HG03175 (cell line): ENCODE data around the gene PFKFB4.
"Not testable (repeated sequence)": the region's sequence is repeated elsewhere in the genome, so short reads cannot be mapped to it uniquely, and the experiment has no call there.

Experiments used
- ATAC-seq: cut with Tn5 transposase; IDR thresholded peaks from one replicate; pipeline ENCODE4 v1.9.1; 2021; ENCODE audit warnings: mild to moderate bottlenecking, moderate library complexity; ENCODE audit not compliant: unreplicated experiment

Gene PFKFB4

DNA sequence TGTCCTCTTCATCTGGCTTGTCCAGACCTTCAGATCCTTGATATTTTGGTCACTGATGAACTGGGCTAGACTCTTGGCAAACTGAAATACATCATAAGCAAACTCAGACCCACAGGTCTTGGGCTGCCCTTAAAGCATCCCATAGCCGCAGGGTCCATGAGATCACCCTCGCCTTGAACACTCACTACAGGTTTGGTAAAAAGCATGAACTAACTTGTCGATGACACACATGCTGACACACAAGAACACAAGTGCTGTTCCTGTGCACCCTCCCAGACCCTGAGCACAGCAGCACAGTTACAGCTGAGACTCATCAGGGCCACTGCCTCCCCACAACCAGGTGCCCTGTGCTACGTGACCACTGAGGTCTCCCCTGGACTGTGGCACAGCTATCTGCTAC, 21.0 kb downstream of the PFKFB4 start:
- no peak for ATAC-seq

DNA sequence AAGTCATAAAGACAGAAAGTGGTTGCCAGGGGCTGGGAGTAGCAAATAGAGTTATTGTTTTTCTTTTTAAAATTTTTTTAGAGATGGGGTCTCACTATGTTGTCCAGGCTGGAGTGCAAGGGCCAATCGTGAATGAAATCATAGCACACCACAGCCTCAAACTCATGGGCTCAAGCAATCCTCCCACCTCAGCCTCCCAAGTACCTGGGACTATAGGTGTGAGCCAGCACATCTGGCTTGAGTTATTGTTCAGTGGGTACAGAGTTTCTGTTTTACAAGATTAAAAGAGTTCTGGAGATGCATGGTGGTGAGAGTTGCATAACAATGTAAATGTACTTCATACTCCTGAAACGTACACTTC, 23.6 kb downstream of the PFKFB4 start:
- ATAC-seq, result no peak

DNA sequence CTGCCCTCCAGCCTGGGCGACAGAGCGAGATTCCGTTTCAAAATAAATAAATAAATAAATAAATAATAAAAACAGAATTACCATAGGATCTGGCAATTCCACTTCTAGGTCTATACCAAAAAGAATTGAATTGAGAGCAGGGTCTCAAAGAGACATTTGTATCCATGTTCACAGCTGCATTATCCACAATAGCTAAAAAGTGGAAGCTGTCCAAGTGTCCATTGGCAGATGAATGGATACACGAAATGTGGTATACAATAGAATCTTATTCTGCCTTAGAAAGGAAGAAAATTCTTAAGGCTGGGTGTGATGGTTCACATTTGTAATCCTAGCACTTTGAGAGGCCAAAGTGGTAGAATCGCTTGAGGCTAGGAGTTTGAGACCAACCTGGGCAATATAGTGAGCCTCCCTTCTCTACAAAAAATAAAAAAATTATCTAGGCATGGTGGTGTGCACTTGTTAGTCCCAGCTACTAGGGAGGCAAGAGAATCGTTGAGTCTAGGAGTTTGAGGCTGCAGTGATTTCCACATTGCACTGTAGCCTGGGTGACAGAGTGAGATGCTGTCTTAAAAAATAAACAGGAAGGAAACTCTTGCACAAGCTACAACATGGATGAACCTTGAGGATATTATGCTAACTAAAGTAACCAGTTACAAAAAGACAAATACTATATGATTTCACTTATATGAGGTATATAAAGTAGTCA, 24.2 kb downstream of the PFKFB4 start:
- no peak for ATAC-seq

DNA sequence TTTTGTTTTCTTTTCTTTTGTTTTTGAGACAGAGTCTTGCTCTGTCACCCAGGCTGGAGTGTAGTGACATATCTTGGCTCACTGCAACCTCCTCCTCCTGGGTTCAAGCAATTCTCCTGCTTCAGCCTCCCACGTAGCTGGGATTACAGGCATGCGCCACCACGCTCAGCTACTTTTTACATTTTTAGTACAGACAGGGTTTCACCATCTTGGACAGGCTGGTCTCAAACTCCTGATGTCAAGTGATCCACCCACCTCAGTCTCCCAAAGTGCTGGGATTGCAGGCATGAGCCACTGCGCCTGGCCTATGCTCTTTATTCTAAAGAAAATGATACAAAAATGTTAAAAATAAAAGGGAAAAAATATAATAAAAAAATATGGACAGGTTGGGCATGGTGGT, 25.9 kb downstream of the PFKFB4 start:
- ATAC-seq, result not testable (repeated sequence)

DNA sequence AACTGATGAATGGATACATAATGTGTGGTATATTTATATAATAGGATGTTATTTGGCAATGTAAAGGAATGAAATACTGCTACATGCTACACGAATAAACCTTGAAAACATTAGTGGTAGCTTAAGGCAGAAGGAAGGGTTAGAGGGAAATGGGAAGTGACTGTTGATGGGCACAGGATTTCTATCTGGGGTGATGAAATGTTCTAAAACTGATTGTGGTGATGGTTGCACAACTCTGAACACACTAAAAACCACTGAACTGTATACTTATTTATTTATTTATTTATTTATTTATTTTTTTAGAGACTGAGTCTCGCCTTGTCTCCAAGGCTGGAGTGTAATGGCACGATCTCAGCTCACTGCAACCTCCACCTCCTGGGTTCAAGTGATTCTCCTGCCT, 27.8 kb downstream of the PFKFB4 start:
- no peak for ATAC-seq

DNA sequence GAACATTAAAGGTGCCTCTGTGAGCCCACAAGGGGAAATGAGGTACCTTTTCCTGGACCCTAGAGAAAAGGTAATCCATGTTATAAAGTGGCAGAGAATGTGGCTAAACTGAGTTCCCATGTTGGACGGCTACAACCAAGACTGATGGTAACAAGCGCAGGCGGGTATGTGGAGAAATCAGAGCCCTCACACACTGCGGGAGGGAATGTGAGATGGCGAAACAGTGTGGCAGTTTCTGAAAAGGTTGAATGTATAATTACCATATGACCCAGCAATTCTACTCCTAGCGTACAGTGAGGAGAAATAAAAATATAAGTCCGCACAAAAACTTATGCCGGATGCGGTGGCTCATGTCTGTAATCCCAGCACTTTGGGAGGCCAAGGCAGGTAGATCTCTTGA, 28.6 kb downstream of the PFKFB4 start:
- ATAC-seq, result no peak

DNA sequence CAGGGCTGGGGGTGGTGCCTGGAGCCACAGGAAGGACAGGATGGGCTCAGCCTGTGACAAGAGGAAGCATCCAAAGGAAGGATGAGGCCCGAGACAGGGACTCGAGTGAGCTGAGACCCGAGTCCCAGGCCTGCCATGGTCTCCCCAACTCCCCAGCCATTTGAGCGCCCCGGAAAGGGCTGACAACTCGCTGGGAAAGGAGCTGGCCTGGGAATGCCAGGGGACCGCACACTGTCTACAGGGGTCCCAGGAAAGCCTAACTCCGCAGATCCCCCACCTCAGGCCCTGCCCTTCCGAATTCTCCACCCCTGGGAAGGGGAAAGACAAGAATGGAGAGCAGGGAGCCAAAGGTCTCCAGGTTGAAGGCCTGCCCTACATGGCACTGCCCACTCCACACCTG, 31.6 kb downstream of the PFKFB4 start:
- no peak for ATAC-seq

DNA sequence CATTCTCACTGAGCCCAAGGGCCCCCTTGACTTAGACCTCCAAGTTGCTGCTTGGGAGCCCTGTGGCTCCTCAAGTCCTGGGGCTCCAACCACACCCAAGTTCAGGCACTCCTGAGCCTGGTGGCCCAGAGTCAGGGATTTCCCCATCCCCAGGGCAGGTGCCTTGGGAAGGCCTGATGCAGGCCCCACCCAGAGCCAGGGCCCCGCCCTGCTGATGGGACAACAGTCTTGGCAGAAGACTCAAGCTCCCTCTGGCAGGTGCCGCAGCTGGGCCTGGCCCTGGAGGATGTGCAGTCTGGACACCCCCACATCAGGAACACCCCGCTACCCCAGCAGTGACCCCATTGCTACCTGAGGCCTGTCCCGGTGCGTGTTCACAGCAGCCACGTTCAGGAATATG, 35.0 kb downstream of the PFKFB4 start:
- ATAC-seq, result no peak

DNA sequence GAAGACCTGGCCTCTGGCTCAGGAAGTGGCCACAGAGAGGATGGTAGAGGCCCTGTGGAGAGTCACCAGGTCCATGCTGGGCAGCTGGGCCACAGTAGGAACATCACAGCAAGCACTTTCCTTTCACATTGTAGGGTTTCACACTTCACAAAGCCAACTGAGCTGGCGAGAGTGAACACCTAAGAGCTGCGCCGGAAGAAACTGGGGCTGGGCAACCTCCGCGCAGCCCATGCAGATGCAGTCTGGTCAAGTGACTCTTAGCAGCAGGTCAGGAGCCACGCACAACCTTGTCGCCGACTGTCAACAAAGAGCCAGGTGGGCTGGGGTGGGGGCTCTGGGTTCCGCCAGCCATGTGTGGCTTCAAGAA, 37.3 kb downstream of the PFKFB4 start:
- ATAC-seq, result no peak

DNA sequence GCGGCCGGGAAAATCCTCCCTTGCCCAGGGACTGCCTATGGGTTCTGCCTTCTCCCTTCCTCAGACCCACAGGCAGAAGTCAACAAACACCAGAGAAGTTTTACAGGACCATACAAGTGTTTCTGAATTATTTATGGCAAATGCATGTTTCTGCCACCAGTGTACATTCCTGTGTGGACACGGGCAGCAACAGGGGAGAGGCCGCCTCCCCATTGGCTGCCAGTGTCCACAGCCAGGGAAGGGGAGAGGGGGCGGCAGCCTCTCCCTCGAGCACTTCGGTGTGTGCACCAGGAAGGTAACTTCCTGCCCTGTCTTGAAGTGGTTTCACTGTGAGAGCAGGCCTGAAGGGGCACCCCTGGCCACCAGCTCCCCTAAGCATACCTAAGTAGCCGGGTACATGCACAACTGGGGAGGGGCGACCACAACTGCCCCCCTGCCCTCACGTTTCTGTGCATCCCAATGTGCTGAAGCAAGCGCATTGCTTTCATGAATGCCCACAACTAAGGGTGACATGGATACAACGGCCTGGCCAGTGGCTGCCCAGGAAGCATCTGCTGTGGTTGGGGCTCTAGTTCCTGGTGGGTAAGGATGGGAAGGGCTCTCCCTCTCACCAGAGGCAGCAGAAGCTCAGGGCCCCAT, 37.8 kb downstream of the PFKFB4 start:
- no peak for ATAC-seq

DNA sequence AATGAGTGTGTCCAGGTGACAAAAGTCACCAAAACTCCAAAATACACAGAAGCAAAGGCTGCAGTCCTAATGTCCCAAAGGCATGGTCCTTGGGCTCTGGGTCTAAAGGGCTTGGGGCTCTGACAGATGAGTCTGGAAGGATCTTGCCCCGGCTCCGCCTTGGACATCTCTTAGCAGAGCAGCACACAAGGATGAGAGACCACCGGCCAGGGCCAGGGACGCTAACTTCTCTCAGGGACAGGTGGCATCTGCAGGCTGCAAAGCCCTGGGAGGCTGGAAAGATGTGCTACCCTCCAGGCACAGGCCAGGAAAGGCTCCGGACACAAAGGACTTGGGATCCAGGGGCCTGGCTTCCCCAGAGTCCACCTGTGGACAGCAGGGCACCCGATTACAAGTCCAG, 38.5 kb downstream of the PFKFB4 start:
- no peak for ATAC-seq

DNA sequence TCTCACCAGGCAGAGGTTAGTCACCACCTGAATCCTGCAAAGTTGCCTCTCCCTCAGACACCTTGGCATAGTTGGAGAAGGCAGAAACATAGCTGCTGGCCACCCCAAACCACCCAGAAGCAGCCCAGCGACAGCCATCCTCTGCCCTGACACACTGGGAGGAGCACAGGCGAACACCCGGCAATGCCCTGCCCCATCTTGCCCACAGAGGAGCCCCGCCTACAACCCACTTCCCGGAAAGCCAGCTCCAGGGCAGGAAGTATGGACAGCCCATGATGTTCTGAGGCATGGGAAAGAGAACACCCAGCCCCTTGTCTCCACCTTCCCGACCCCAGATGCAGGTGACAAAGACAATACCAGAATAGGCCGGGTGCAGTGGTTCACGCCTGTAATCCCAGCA, 40.0 kb downstream of the PFKFB4 start:
- no peak for ATAC-seq

DNA sequence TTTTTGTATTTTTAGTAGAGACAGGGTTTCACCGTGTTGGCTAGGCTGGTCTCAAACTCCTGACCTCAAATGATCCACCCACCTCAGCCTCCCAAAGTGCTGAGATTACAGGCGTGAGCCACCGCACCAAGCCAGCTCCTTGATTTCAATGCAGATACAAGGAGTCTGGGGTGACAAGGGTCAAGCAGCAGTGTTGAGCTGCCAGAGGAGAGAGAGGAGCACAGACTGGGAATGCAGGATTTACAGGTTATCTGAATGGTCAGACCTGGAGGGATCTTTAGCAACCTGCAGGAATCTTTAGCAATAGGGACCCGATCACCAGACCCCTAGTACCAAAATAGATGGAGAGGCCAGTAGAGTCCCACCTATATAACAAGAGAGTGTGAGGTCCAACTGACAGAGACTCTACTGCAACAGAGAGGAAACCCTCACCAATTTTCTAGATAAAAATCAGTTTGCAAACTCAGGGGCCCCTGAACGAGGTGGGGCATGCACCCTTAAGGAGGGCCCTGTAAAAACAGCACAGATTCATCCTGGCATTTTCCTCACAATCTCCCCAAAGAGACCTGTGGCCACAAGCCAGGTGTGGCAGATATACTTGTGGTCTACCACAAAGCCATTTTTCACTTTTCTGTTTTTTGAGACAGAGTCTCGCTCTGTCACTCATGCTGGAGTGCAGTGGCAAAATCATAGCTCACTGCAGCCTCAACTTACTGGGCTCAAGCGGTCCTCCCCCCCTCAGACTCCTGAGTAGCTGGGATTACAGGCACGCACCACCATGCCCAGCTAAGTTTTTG, 42.0 kb downstream of the PFKFB4 start:
- no peak for ATAC-seq

DNA sequence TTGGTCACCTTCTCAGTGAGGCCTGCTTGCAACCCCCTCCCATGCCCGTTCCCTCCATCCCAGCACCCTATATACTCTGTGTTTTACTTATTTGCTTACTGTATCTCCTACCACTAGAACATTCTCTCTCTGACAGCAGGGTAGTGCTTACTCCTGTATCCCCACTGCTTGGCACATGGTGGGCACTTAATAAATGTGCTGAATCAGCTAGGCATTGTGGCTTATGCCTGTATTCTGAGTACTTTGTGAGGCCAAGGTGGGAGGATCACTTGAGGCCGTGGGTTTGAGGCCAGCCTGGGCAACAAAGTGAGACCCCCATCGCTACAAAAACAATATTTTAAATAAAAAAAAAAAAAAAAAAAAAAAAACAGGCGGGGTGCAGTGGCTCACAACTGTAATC, 45.1 kb downstream of the PFKFB4 start:
- no peak for ATAC-seq

DNA sequence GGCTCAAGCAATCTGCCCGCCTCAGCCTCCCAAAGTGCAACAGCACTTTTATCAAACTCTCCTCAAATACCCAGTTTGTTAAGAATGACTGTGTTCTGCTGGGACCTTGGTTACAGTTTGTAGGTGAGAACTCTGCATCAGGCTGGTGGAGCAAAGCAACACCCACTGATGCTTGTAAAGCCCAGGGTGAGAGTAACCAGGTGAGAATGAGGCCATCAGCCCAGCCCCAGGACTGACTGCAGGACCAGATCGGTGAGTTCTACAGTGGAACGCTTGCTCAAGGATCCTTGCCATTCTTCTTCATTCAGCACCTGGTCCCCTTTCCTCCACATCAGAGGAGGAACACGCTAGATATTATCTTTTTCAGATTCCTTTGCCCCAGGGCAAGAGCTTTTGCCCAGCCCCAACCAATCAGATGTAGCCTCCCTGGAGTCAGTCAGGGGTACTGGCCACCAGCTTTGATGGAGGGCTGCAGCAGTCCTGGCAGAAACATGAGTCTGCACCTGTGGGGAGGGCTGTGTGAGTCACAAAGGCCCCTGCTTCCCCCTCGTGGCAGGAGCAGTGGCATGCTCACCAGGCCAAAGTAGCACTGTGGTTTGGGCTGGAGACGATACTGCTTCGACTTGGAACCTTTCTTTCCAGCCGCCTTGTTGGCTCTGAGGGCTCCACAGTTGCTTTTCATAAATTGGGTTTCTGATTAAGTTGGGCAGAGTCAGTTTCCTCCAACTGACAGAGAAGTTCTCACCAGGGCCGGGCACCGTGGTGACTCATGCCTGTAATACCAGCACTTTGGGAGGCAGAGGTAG, 49.1 kb downstream of the PFKFB4 start:
- ATAC-seq, result no peak

DNA sequence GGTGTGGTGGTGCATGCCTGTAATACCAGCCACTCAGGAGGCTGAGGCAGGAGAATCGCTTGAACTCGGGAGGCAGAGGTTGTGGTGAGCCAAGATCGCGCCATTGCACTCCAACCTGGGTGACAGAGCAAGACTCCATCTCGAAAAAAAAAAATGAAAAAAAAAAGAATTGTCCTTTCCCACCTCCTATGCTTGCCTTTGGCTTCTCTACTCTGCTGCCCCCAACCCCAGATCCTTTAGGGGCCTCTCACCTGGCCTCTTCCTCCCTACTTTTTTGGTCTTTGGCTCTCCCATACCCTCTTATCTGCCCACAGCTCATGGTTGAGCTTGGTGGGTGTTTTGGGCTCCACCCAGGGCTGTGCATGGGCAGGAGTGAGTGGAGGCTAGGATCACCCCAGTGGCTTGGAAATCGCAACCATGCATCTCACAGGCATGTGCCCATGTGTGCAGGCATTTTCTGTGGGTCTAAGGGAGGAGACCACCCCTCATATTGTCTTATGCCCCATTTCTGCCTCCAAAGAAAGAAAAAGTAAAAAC, 50.6 kb downstream of the PFKFB4 start:
- ATAC-seq, result no peak

DNA sequence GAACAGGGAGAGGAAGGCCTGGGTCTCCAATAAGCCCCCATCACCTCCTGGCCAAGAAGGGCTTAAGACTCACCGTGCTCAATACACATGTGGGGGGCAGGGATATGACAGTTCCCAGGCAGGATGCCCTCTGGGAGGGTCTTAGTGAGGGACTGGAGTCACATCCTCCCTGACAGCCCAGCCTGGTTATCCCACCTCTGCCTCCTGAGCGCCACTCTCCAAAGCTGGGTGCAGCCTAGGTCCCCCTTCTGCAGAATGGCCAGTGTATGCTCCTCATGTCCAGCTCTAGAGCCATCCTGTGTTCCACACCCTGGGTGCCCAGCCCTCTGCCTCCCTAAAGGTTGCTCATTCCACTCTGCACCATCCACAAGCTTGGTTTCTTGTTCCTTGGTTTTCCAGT, 51.5 kb downstream of the PFKFB4 start:
- ATAC-seq, result no peak

DNA sequence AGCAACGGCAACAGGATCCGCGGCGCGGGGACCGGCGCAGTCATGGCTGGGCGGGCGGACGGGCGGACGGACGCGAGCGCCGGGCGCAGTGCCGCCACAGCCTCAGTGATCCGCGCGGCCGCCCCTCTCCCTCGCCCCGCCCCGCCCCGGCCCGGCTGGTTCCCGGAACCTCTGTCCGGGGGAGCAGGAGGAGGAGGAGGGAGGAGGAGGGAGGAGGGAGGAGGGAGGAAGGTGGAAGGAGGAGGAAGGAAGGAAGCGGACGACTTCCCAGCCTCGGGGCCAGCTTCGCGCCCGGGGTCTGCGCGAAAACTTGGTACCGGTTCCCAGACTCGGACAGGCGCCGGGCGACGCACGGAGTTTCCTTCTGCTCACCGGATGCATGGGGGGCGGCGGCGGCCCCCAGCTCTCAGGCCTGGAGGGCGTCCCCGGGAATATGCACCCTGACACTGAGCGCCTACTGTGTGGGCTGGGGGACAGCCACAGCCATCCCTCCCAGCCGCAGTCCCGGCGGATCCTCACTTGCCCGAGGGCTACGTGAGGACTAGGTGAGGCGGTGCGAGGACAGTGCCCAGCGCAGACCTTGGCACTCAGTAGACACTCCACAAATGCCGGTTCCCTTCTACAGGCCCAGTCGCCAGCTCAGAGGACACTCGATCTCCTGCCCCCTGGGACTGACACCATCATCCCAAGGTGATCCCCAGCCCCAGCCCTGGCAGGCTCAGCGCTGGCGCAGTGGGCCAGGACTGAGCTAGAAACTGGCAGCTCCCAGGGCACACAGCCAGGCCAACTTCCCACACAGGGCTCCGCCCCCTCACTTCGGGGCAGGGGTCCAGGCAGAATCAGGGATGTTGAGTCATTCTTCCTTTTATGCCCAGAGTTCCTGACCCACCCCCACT, 52.3 kb downstream of the PFKFB4 start, which contains the start of gene SHISA5:
Gene SHISA5, minus strand, starts transcription at position 124 of the 896 bp plus-strand sequence. Its CDS starts 80 bp downstream, at position 44.
- peak; percentile 49 for ATAC-seq

DNA sequence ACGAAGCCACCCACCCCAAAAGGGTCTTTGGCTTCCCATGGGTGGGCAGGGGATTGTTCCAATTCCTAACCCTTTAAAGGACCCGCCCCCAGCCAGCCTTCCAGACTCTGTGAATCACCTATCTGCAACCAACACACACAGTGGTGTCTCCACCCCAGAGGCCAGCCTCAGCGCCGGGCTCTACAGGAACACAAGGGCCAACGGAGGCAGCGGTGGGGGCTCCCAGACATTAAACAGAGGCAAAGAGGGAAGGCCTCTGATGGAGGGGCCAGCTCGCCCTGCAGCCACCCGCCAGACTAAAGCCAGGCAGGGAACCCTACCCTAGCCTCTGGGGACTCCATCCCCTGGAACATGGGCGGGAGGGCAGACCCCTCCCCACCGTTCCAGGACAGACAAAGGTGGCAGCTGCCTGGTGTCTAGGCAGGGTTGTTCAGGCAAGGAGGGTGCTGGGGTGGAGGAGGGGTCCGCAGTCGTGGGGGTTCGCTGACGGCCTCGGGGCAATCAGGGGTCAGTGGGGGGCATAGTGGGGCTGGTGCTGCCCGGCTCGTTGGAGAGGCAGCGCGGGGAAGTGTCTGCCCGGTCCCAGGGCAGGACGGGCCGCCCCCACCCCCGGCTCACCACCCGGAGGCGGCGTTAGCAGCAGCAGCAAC, 53.1 kb downstream of the PFKFB4 start:
- no peak for ATAC-seq
